Activated CD8-positive, alpha-beta memory T cell treated with anti-CD3 and anti-CD28 coated beads for 24 hours (primary cell): ENCODE data around the gene APOBR.
"Not testable (repeated sequence)": the region's sequence is repeated elsewhere in the genome, so short reads cannot be mapped to it uniquely, and the experiment has no call there.

Experiments
- DNase-seq: peaks from one replicate; pipeline ENCODE4 v3.0.0-alpha.2; 2020

APOBR gene

GRCh38 chr16:28527100-28527785 lies 32.8 kb downstream of the APOBR start:
- not testable (repeated sequence) for DNase-seq

- DNase-seq: no peak
Measured at GRCh38 chr16:28527985-28528384, 33.5 kb downstream of the APOBR start.

- DNase-seq: no peak
Measured at GRCh38 chr16:28528463-28528867, 34.0 kb downstream of the APOBR start.

GRCh38 chr16:28529124-28529523 lies 34.7 kb downstream of the APOBR start:
- DNase-seq: no peak

GRCh38 chr16:28531777-28532744 lies 37.6 kb downstream of the APOBR start:
- DNase-seq: no peak

GRCh38 chr16:28532940-28533647 lies 38.7 kb downstream of the APOBR start:
- no peak for DNase-seq

GRCh38 chr16:28534542-28535373 lies 40.3 kb downstream of the APOBR start:
- DNase-seq: no peak

- DNase-seq: no peak
Measured at GRCh38 chr16:28537076-28537475, 42.6 kb downstream of the APOBR start.

- no peak for DNase-seq
Measured at GRCh38 chr16:28537964-28538732, 43.7 kb downstream of the APOBR start.

- no peak for DNase-seq
Measured at GRCh38 chr16:28538733-28539596, 44.5 kb downstream of the APOBR start, which contains the start of gene NUPR1. TSS of gene NUPR1 (minus strand) at chr16:28538974. CDS start at chr16:28538907, 67 bp downstream.

GRCh38 chr16:28540346-28540745 lies 45.9 kb downstream of the APOBR start:
- DNase-seq: no peak

GRCh38 chr16:28542646-28543045 lies 48.2 kb downstream of the APOBR start:
- DNase-seq: no peak

- no peak for DNase-seq
Measured at GRCh38 chr16:28543072-28543471, 48.6 kb downstream of the APOBR start.

- no peak for DNase-seq
Measured at GRCh38 chr16:28544998-28545397, 50.6 kb downstream of the APOBR start.

- DNase-seq: not testable (repeated sequence)
Measured at GRCh38 chr16:28545964-28546363, 51.5 kb downstream of the APOBR start.

GRCh38 chr16:28546626-28547025 lies 52.2 kb downstream of the APOBR start:
- no peak for DNase-seq

- no peak for DNase-seq
Measured at GRCh38 chr16:28548306-28548802, 53.9 kb downstream of the APOBR start.
